T-cell (primary cell): Measurements from ENCODE around the gene CBX2. TPM values are rescaled to one million over a fixed set of nuclear protein-coding genes. Genes with fewer than 3 reads are reported as not detected.

Experiments used
- ATAC-seq, 4 experiments: fragments of 200-7000 bp in 3 of 4; fragments of 150-1000 bp in 1 of 4; cut with Tn5 transposase; replicated peaks in 1 of 4; 1 replicate in 3 of 4; 2 replicates in 1 of 4; pipeline ENCODE4 v1.10.0; 2021; ENCODE audit warnings: moderate library complexity in 3 of 4, mild to moderate bottlenecking in 2 of 4, moderate number of reproducible peaks in 1 of 4
- CTCF ChIA-PET, 2 donors: fragments of 300-600 bp; sonication (Branson Sonifier 250); formaldehyde crosslinking; loops; one replicate each; lab custom pipeline; 2022; ENCODE audit warnings: antibody characterized with exemption in 2 of 2; lab: Charles Lee
- POLR2A ChIA-PET, 2 donors: fragments of 300-600 bp; sonication (Branson Sonifier 250); formaldehyde crosslinking; loops; one replicate each; lab custom pipeline; 2022; ENCODE audit warnings: antibody characterized with exemption in 2 of 2; lab: Charles Lee
- DNase-seq, 35 experiments: peaks; one replicate each; pipeline versions ENCODE4 v3.0.0 to v3.0.0-alpha.2; 2013 to 2023
- H3K27ac ChIP-seq: one replicate; pipeline ENCODE4 v1.5.1; 2013; ENCODE audit warnings: low read length
- H3K27me3 ChIP-seq, 2 experiments: replicated peaks in 1 of 2; 1 replicate in 1 of 2; 2 replicates in 1 of 2; pipeline versions ENCODE4 v1.6.1 to v1.7.0; 2013; ENCODE audit warnings: low read length in 1 of 2, mixed read lengths in 1 of 2; ENCODE audit not compliant: control insufficient read depth in 2 of 2, insufficient read depth in 2 of 2; ENCODE audit errors: extremely low read depth in 1 of 2
- H3K36me3 ChIP-seq, 2 donors: 1 replicate in 1 of 2; 2 replicates in 1 of 2; pipeline versions ENCODE4 v1.6.1 to v1.7.0; 2013; ENCODE audit warnings: low read length in 1 of 2; ENCODE audit not compliant: control insufficient read depth in 2 of 2, insufficient read depth in 1 of 2; ENCODE audit errors: extremely low read depth in 1 of 2
- H3K4me1 ChIP-seq, 2 experiments: 1 replicate in 1 of 2; 2 replicates in 1 of 2; pipeline versions ENCODE4 v1.6.1 to v1.7.0; 2013; ENCODE audit warnings: low read length in 2 of 2, mixed read lengths in 1 of 2; ENCODE audit not compliant: insufficient read depth in 2 of 2, control insufficient read depth in 1 of 2; ENCODE audit errors: extremely low read depth in 1 of 2
- H3K4me3 ChIP-seq, 2 donors: 1 replicate in 1 of 2; 2 replicates in 1 of 2; pipeline versions ENCODE4 v1.5.1 to v1.7.0; 2013; ENCODE audit warnings: mild to moderate bottlenecking in 2 of 2, low read length in 1 of 2, moderate library complexity in 1 of 2; ENCODE audit not compliant: control insufficient read depth in 1 of 2; ENCODE audit errors: extremely low read depth in 1 of 2
- H3K9me3 ChIP-seq: 2 replicates; pipeline ENCODE4 v1.7.0; 2013
- H3K27ac Mint-ChIP-seq, 2 donors: one replicate each; pipeline ENCODE4 v1.8.0; 2020 to 2021; ENCODE audit warnings: mild to moderate bottlenecking in 2 of 2, mixed read lengths in 2 of 2
- H3K27me3 Mint-ChIP-seq, 2 donors: one replicate each; pipeline ENCODE4 v1.8.0; 2021 to 2022; ENCODE audit warnings: mixed read lengths in 2 of 2
- H3K36me3 Mint-ChIP-seq: one replicate; pipeline ENCODE4 v1.8.0; 2021; ENCODE audit warnings: mixed read lengths
- H3K4me1 Mint-ChIP-seq, 3 donors: one replicate each; pipeline ENCODE4 v1.8.0; 2020 to 2022; ENCODE audit warnings: mixed read lengths in 3 of 3, mild to moderate bottlenecking in 1 of 3
- H3K4me3 Mint-ChIP-seq, 3 donors: one replicate each; pipeline ENCODE4 v1.8.0; 2020 to 2022; ENCODE audit warnings: mild to moderate bottlenecking in 3 of 3, mixed read lengths in 3 of 3, moderate library complexity in 3 of 3
- H3K9me3 Mint-ChIP-seq, 3 donors: one replicate each; pipeline ENCODE4 v1.8.0; 2020 to 2022; ENCODE audit warnings: mixed read lengths in 3 of 3
- WGBS: methylation state at CpG from one replicate; pipeline ENCODE4 v1.1.5; 2013; ENCODE audit warnings: missing lambda C conversion rate; ENCODE audit not compliant: insufficient coverage; 5-methylcytosine and 5-hydroxymethylcytosine counted together
- total RNA-seq, 35 experiments: library from RNA in 6 of 35; stranded (reverse) in 6 of 35; fragments of 120-200 nt in 1 of 35; gene quantifications; one replicate each; pipeline versions ENCODE4 v1.2.1 to v1.2.4 and lab custom pipeline; 2013 to 2026

The CBX2 gene
- total RNA-seq = under 1 TPM; 0.43 to 0.79 (median 0.70) TPM
- total RNA-seq (2013) = 0.29 TPM
- total RNA-seq (lab: John Stamatoyannopoulos, UW) = 0.06 to 3.5 (median 0.66) reads per million in 29 experiments

- peaks cover 51 to 84% of the 10 kb centered on the region in 2 donors for H3K27me3 Mint-ChIP-seq
- Histone ChIP-seq H3K4me3 (peak within 1 kb of the TSS; percentile 25 to 57), H3K36me3 (no peaks in the 10 kb centered on the region), H3K27ac (no peak within 1 kb of the TSS), H3K4me1 (peaks cover 28 to 30% of the 10 kb centered on the region in 2 experiments), H3K27me3 (peaks cover 0 to 74% of the 10 kb centered on the region in 2 experiments), H3K9me3 (no peaks in the 10 kb centered on the region)
- DNase-seq = peak; percentile 50 to 89 (median 69)
- H3K36me3 Mint-ChIP-seq = no peaks in the 10 kb centered on the region
- no peaks in the 10 kb centered on the region for H3K9me3 Mint-ChIP-seq
- ChIA-PET CTCF (no interaction called here), POLR2A (interaction anchor here in 1 of 2 donors (0.6 kb wide), 1 partner anchor 20 kb away, joined by 4 read pairs; no protein-coding TSS in a partner anchor)
- under 1% methylated on average over 75 of the region's 96 CpGs for WGBS
- peaks cover 23 to 33% (median 26%) of the 10 kb centered on the region in 3 donors for H3K4me1 Mint-ChIP-seq
- H3K27ac Mint-ChIP-seq = no peak within 1 kb of the TSS
- peak; percentile 88 to 94 (median 90) for ATAC-seq
- H3K4me3 Mint-ChIP-seq = peak within 1 kb of the TSS; percentile 74 to 90 (median 80)
Observed at GRCh38 chr17:79777894-79778503, at the start of gene CBX2. CBX2 (plus strand) TSS chr17:79778148; CDS start chr17:79778236, 88 bp downstream.

- Mint-ChIP-seq H3K27ac (peak overlapping the region; percentile 86 to 91), H3K4me1 (peaks cover 14 to 30% (median 18%) of the 10 kb centered on the region in 3 donors), H3K36me3 (no peaks in the 10 kb centered on the region), H3K4me3 (peak overlapping the region; percentile 54 to 73 (median 67)), H3K27me3 (no peaks in the 10 kb centered on the region), H3K9me3 (no peaks in the 10 kb centered on the region)
- Histone ChIP-seq H3K27me3 (no peaks in the 10 kb centered on the region), H3K4me1 (peaks cover 3 to 15% of the 10 kb centered on the region in 2 experiments), H3K36me3 (no peaks in the 10 kb centered on the region), H3K27ac (peak overlapping the region; percentile 49), H3K9me3 (no peaks in the 10 kb centered on the region), H3K4me3 (peak overlapping the region; percentile 39 to 44)
- DNase-seq (peak; percentile 55 to 94 (median 85)), ATAC-seq (peak; percentile 84 to 93 (median 86))
- ChIA-PET CTCF (interaction anchor here in 1 of 2 donors (1.4 kb wide), 1 partner anchor 18 kb away, joined by 16 read pairs; no protein-coding TSS in a partner anchor), POLR2A (interaction anchor here (0.6 kb wide), 2 partner anchors 111 to 268 kb away, joined by 3 to 9 read pairs; partner anchors contain the start of gene CBX4 (in 1 of the 2))
- 39% methylated on average over 16 of the region's 22 CpGs for WGBS
Observed at GRCh38 chr17:79728169-79728907, 49.6 kb upstream of the CBX2 start.

- H3K4me3 ChIP-seq = peak overlapping the region in 1 of 2 donors; percentile 39
- H3K4me1 Mint-ChIP-seq = peaks cover 14 to 33% (median 20%) of the 10 kb centered on the region in 3 donors
Observed at GRCh38 chr17:79728908-79729471, 49.0 kb upstream of the CBX2 start.

GRCh38 chr17:79729761-79730160 lies 48.2 kb upstream of the CBX2 start:
- H3K27ac ChIP-seq = no peak overlapping the region
- Mint-ChIP-seq H3K27me3 (no peaks in the 10 kb centered on the region), H3K27ac (no peak overlapping the region), H3K36me3 (no peaks in the 10 kb centered on the region), H3K4me3 (peak overlapping the region in 1 of 3 donors; percentile 73), H3K4me1 (peaks cover 14 to 33% (median 20%) of the 10 kb centered on the region in 3 donors), H3K9me3 (no peaks in the 10 kb centered on the region)
- peaks cover 3 to 15% of the 10 kb centered on the region in 2 experiments for H3K4me1 ChIP-seq
- ATAC-seq = no peak
- no peak overlapping the region for H3K4me3 ChIP-seq
- no peaks in the 10 kb centered on the region for H3K9me3 ChIP-seq
- CTCF ChIA-PET = no interaction called here
- H3K27me3 ChIP-seq = peaks cover 0 to 2% of the 10 kb centered on the region in 2 experiments
- DNase-seq = no peak
- POLR2A ChIA-PET = no interaction called here
- WGBS = 94% methylated on average over 7 of the region's 12 CpGs
- no peaks in the 10 kb centered on the region for H3K36me3 ChIP-seq

More at GRCh38 chr17:79728908-79729471, 49.0 kb upstream of the CBX2 start:
- 77% methylated on average over 20 of the region's 26 CpGs for WGBS
- DNase-seq (no peak), ATAC-seq (peak in 2 of 4 experiments; percentile 10 to 17)
- Mint-ChIP-seq H3K4me3 (peak overlapping the region in 1 of 3 donors; percentile 73), H3K36me3 (no peaks in the 10 kb centered on the region), H3K27ac (no peak overlapping the region), H3K9me3 (no peaks in the 10 kb centered on the region), H3K27me3 (no peaks in the 10 kb centered on the region)
- H3K4me1 ChIP-seq = peaks cover 3 to 15% of the 10 kb centered on the region in 2 experiments
- H3K27ac ChIP-seq = peak overlapping the region; percentile 49
- H3K36me3 ChIP-seq = no peaks in the 10 kb centered on the region
- H3K27me3 ChIP-seq = no peaks in the 10 kb centered on the region
- H3K9me3 ChIP-seq = no peaks in the 10 kb centered on the region
- ChIA-PET POLR2A (interaction anchor here (0.6 kb wide), 2 partner anchors 110 to 268 kb away, joined by 3 to 9 read pairs; partner anchors contain the start of gene CBX4 (in 1 of the 2)), CTCF (interaction anchor here in 1 of 2 donors (1.4 kb wide), 1 partner anchor 17 kb away, joined by 16 read pairs; no protein-coding TSS in a partner anchor)

- Mint-ChIP-seq H3K4me3 (no peak overlapping the region), H3K36me3 (no peaks in the 10 kb centered on the region), H3K27ac (no peak overlapping the region), H3K27me3 (peaks cover 0 to 1% of the 10 kb centered on the region in 2 donors), H3K4me1 (peaks cover 14 to 33% (median 20%) of the 10 kb centered on the region in 3 donors), H3K9me3 (no peaks in the 10 kb centered on the region)
- Histone ChIP-seq H3K27ac (no peak overlapping the region), H3K4me3 (no peak overlapping the region), H3K9me3 (no peaks in the 10 kb centered on the region), H3K4me1 (peaks cover 3 to 15% of the 10 kb centered on the region in 2 experiments), H3K36me3 (no peaks in the 10 kb centered on the region), H3K27me3 (peaks cover 0 to 4% of the 10 kb centered on the region in 2 experiments)
- WGBS = 100% methylated on average over 1 of the region's 5 CpGs
- ChIA-PET CTCF (no interaction called here), POLR2A (no interaction called here)
- DNase-seq (no peak), ATAC-seq (no peak)
Observed at GRCh38 chr17:79730437-79730768, 47.5 kb upstream of the CBX2 start.
